Memory B cell (primary cell): ENCODE data around the gene CD47.

Experiments used
- ATAC-seq: fragments of 150-1000 bp; cut with Tn5 transposase; 2 replicates; pipeline ENCODE4 v1.10.0; 2021; ENCODE audit warnings: low read depth, mild to moderate bottlenecking, moderate library complexity
- DNase-seq, 2 donors: peaks; one replicate each; pipeline ENCODE4 v3.0.0; 2022; ENCODE audit warnings: low spot score in 2 of 2
- H3K27ac Mint-ChIP-seq: one replicate; pipeline ENCODE4 v1.8.0; 2022; ENCODE audit warnings: mild to moderate bottlenecking, moderate library complexity, mixed read lengths
- H3K27me3 Mint-ChIP-seq: one replicate; pipeline ENCODE4 v1.8.0; 2022; ENCODE audit warnings: mixed read lengths
- H3K36me3 Mint-ChIP-seq: one replicate; pipeline ENCODE4 v1.8.0; 2022; ENCODE audit warnings: mild to moderate bottlenecking, mixed read lengths
- H3K4me1 Mint-ChIP-seq: one replicate; pipeline ENCODE4 v1.8.0; 2022; ENCODE audit warnings: mixed read lengths
- H3K4me3 Mint-ChIP-seq: one replicate; pipeline ENCODE4 v1.8.0; 2022; ENCODE audit warnings: mild to moderate bottlenecking, moderate library complexity, mixed read lengths
- H3K9me3 Mint-ChIP-seq: one replicate; pipeline ENCODE4 v1.8.0; 2022; ENCODE audit warnings: mixed read lengths

The CD47 gene

DNA sequence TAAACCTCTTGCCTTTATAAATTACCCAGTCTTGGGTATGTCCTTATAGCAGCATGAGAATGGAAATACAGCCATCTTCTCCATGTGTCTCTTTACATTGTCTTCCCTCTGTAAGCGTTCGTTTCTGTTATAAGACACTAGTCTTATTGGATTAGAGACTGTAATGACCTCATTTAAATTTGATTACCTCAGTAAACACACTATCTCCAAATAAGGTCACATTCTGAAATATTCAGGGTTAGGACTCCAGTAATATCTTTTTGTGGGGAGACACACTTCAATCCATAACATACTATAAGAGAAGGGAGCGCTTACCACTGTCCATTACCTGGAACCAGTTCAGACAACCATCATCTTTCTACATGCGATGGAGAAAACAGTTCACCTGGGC, 34.3 kb upstream of the CD47 start:
- peak; percentile 0 for ATAC-seq
- H3K9me3 Mint-ChIP-seq: peaks cover 2% of the 10 kb centered on the region
- peaks cover 59% of the 10 kb centered on the region for H3K4me1 Mint-ChIP-seq
- peaks cover 15% of the 10 kb centered on the region for H3K36me3 Mint-ChIP-seq
- no peak for DNase-seq
- H3K27ac Mint-ChIP-seq: peak overlapping the region; percentile 100
- no peaks in the 10 kb centered on the region for H3K27me3 Mint-ChIP-seq
- peak overlapping the region; percentile 87 for H3K4me3 Mint-ChIP-seq

DNA sequence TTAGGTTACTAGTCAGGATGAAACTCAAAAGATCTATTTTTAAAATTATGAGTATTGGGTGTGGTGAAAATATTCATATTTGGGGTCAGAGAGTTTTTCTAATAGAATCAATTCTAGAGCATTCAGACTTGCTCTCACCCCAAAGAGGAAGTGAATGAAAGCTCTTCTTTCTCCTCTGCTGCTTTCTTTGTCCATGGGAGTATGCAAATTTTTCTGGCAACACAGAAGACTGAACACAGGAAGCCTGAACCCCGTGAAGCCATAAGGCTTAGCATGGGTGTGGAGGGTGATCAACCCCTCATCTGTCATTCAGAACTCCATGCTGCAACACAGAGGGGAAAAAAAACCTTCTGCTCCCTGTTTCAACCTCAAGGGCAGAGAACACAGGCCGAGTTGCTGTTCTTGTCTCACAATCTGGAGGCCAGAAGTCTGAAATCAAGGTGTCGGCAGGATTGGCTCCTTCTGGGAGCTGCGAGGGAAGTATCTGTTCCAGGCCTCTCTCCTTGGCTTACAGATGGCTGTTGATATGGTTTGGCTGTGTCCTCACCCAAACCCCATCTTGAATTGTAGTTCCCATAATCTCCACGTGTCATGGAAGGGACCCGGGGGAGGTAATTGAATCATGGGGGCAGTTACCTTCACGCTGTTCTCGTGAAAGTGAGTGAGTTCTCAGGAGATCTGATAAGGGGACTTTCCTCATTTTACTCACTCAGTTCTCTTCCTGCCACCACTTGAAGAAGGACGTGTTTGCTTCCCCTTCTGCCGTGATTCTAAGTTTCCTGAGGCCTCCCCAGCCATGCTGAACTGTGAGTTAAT, 33.7 kb upstream of the CD47 start:
- Mint-ChIP-seq H3K9me3 (peaks cover 2% of the 10 kb centered on the region), H3K4me3 (peak overlapping the region; percentile 87), H3K27me3 (no peaks in the 10 kb centered on the region), H3K27ac (peak overlapping the region; percentile 100), H3K36me3 (peaks cover 15% of the 10 kb centered on the region), H3K4me1 (peaks cover 54% of the 10 kb centered on the region)
- peak; percentile 66 to 87 for DNase-seq
- peak; percentile 65 for ATAC-seq

DNA sequence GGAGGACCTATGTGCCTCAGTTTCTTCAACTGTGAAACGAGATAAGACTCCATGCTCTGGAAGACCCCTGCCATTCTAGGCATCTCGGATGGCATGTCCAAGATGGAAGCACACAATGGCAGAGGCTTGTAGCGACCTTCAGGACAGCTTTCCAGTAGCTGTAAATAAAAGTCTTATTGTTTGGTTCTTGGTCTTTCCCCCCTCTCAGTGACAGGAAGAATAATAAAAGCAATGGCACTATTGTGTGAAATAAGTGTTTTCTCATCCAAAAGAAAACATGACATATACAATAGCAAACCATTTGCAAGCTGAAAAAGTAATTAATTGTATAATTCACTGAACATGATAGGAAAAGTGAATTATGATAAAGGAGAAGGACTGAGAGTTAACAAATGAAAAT, 32.5 kb upstream of the CD47 start:
- Mint-ChIP-seq H3K27ac (peak overlapping the region; percentile 100), H3K9me3 (peaks cover 3% of the 10 kb centered on the region), H3K27me3 (no peaks in the 10 kb centered on the region), H3K36me3 (peaks cover 10% of the 10 kb centered on the region), H3K4me1 (peaks cover 46% of the 10 kb centered on the region), H3K4me3 (peak overlapping the region; percentile 61)
- no peak for DNase-seq
- no peak for ATAC-seq

- Mint-ChIP-seq H3K4me1 (peaks cover 44% of the 10 kb centered on the region), H3K36me3 (peaks cover 4% of the 10 kb centered on the region), H3K27me3 (no peaks in the 10 kb centered on the region), H3K9me3 (peaks cover 2% of the 10 kb centered on the region), H3K27ac (peak overlapping the region; percentile 47), H3K4me3 (no peak overlapping the region)
- ATAC-seq: no peak
- DNase-seq: no peak
Measured at GRCh38 chr3:108122276-108122675, 31.4 kb upstream of the CD47 start.

DNA sequence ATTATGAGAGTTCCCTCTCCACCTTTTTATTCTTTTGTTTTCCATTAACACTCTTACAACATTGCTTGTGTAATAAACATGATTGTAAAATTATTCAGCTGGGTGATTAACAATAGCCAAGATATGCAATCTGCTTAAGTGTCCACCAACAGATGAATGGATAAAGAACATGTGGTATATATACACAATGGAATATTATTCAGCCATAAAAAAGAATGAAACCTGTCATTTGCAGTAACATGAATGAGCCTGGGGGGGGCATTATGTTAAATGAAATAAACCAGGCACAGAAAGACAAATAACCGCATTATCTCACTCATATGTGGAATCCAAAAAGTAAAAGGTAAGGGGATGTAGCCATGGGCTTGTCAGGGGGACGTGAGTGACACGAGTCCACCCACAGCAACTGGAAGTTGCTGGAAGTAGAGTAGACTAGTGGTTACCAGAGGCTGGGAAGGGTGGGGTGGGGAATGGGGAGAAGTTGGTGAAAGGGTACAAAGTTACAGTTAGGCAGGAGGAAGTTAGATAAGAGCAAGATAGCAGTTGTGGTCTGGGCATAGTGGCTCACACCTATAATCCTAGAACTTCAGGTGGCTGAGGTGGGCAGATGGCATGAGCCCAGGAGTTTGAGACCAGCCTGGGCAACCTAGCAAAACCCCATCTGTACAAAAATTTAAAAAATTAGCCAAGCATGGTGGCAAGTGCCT, 28.7 kb upstream of the CD47 start:
- Mint-ChIP-seq H3K4me3 (no peak overlapping the region), H3K9me3 (peaks cover 1% of the 10 kb centered on the region), H3K36me3 (peaks cover 2% of the 10 kb centered on the region), H3K4me1 (peaks cover 32% of the 10 kb centered on the region), H3K27me3 (no peaks in the 10 kb centered on the region), H3K27ac (no peak overlapping the region)
- ATAC-seq (no peak), DNase-seq (no peak)

DNA sequence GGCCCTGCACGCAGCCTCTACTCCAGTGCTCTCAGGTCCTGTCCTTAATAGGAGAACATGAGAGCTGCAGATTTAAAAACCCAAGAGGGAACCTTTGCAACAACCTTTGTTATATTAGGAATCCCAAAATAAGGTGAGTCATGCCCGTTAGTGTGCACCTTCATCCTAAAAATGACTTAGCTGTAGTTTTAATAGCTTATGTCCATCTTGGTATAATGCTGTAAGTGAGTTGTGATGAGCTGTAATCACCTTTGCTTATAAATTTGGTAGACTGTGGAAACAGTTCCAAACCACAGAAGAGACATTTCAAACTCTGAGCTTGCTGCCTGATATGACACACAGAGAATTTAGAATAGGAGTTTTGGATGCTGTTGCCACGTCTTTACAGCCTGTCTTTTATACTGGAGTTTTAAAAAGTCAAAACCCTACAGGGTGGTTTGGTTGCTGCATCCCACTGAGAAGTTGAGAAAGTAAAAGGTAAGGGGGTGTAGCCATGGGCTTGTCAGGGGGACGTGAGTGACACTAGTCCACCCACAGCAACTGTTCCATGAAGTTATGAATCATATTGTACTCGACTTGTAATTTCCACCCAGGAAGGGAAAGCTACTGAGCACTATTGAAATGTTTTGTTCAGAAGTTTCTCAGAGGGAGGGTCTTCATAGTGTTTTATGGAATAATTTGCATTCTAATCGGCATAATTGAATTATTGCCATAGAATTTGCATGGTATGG, 27.4 kb upstream of the CD47 start:
- Mint-ChIP-seq H3K27me3 (no peaks in the 10 kb centered on the region), H3K4me3 (no peak overlapping the region), H3K9me3 (peaks cover 1% of the 10 kb centered on the region), H3K4me1 (peaks cover 22% of the 10 kb centered on the region), H3K27ac (no peak overlapping the region), H3K36me3 (peaks cover 2% of the 10 kb centered on the region)
- DNase-seq (no peak), ATAC-seq (no peak)

GRCh38 chr3:108117241-108117775, 26.5 kb upstream of the CD47 start:
- Mint-ChIP-seq H3K27me3 (no peaks in the 10 kb centered on the region), H3K4me3 (no peak overlapping the region), H3K9me3 (peaks cover 1% of the 10 kb centered on the region), H3K36me3 (peaks cover 2% of the 10 kb centered on the region), H3K4me1 (peaks cover 15% of the 10 kb centered on the region), H3K27ac (no peak overlapping the region)
- DNase-seq (no peak), ATAC-seq (no peak)

- DNase-seq: no peak
- H3K27ac Mint-ChIP-seq: no peak overlapping the region
- no peak for ATAC-seq
- H3K4me1 Mint-ChIP-seq: peaks cover 8% of the 10 kb centered on the region
- no peaks in the 10 kb centered on the region for H3K27me3 Mint-ChIP-seq
- peaks cover 2% of the 10 kb centered on the region for H3K36me3 Mint-ChIP-seq
- peaks cover 1% of the 10 kb centered on the region for H3K9me3 Mint-ChIP-seq
- no peak overlapping the region for H3K4me3 Mint-ChIP-seq
Measured at GRCh38 chr3:108114423-108115065, 23.7 kb upstream of the CD47 start.

DNA sequence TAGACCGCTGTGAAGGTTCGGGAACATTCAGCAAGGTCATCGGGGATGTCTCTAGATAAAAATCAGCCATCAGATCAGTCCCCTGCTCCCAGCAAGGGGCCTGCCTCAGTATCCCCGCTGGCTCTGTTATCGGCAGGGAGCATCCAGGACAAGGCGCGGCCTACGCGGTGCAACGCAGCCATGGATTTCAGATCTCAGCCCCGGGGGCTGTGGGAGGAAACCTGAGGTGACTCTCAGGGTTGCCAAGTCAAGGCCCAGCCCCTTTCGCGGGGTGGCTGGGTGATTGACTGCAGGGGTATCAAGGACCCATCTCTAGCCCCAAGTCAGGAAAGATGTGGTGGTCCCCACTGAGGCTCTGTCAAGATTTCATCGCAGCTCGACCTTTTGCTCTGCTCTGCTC, 23.1 kb upstream of the CD47 start:
- DNase-seq (no peak), ATAC-seq (no peak)
- Mint-ChIP-seq H3K27me3 (no peaks in the 10 kb centered on the region), H3K9me3 (no peaks in the 10 kb centered on the region), H3K4me1 (peaks cover 9% of the 10 kb centered on the region), H3K27ac (no peak overlapping the region), H3K36me3 (peaks cover 2% of the 10 kb centered on the region), H3K4me3 (no peak overlapping the region)

DNA sequence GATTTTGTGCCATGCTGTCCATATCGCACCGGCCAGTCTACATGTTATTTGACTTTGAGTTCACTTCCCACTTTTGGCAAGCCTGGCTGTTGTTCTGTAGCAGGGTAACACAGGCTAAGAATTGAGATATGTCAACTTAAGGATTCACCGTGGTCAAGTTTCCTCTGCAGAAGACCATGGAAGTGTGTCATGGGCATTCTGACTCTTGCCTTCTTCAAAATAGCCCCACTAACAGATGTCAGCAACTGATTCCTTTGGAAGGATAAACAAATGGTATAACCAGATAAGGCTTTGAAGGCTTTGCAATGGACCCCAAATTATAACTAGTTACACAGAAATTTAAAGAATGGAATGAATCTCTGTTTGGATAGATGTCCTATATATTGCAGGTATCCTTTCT, 20.1 kb upstream of the CD47 start:
- H3K27me3 Mint-ChIP-seq: no peaks in the 10 kb centered on the region
- H3K27ac Mint-ChIP-seq: no peak overlapping the region
- no peaks in the 10 kb centered on the region for H3K9me3 Mint-ChIP-seq
- peaks cover 11% of the 10 kb centered on the region for H3K4me1 Mint-ChIP-seq
- H3K4me3 Mint-ChIP-seq: no peak overlapping the region
- DNase-seq (no peak), ATAC-seq (no peak)
- no peaks in the 10 kb centered on the region for H3K36me3 Mint-ChIP-seq

DNA sequence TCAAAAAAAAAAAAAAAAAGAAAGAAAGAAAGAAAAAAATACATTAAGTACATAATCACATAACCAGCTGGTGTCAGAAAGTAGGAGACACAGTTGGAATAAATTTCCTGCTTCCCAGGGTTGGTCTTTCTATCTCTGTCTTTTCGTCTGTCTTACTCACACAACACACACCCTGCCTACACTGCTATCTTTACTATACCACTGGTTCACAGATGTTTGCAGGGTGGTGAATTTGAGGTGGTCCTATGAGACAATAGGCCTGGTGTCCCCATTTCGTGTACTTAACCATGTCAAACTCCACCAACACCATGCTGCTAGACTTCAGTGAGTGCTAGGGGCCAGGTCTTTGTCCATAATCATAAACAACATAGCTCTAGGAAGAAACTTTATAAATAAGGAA, 17.6 kb upstream of the CD47 start:
- no peaks in the 10 kb centered on the region for H3K27me3 Mint-ChIP-seq
- DNase-seq: no peak
- peaks cover 17% of the 10 kb centered on the region for H3K4me1 Mint-ChIP-seq
- H3K36me3 Mint-ChIP-seq: no peaks in the 10 kb centered on the region
- ATAC-seq: no peak
- H3K27ac Mint-ChIP-seq: no peak overlapping the region
- H3K4me3 Mint-ChIP-seq: no peak overlapping the region
- H3K9me3 Mint-ChIP-seq: no peaks in the 10 kb centered on the region

GRCh38 chr3:108106449-108106848, 15.6 kb upstream of the CD47 start:
- Mint-ChIP-seq H3K27ac (no peak overlapping the region), H3K4me1 (peaks cover 35% of the 10 kb centered on the region)
- ATAC-seq: no peak

DNA sequence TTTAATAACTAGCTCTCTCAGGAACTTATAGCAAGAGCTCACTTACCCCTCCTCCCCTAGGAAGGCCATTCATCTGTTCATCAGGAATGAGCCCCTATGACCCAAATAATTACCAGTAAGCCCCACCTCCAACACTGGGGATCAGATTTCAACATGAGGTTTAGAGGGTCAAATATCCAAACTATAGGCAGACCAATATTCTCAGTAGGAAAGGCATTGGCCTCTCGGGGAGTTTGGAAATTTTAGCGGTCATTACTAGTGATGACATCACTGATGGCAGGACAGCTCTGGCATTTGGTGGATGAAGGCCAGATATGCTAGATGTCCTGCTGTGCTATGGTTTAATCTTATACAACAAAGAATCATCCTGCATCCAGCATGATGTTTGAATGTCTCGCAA, 15.2 kb upstream of the CD47 start:
- no peaks in the 10 kb centered on the region for H3K27me3 Mint-ChIP-seq
- no peaks in the 10 kb centered on the region for H3K36me3 Mint-ChIP-seq
- no peak overlapping the region for H3K27ac Mint-ChIP-seq
- no peak overlapping the region for H3K4me3 Mint-ChIP-seq
- DNase-seq: no peak
- no peaks in the 10 kb centered on the region for H3K9me3 Mint-ChIP-seq
- no peak for ATAC-seq
- H3K4me1 Mint-ChIP-seq: peaks cover 37% of the 10 kb centered on the region

More at GRCh38 chr3:108106449-108106848, 15.6 kb upstream of the CD47 start:
- no peaks in the 10 kb centered on the region for H3K27me3 Mint-ChIP-seq
- no peak for DNase-seq
- H3K9me3 Mint-ChIP-seq: no peaks in the 10 kb centered on the region
- H3K4me3 Mint-ChIP-seq: no peak overlapping the region
- H3K36me3 Mint-ChIP-seq: no peaks in the 10 kb centered on the region
